Endothelial cell of umbilical vein (primary cell): Measurements from ENCODE around the gene RSRC1. TPM values are rescaled to one million over a fixed set of nuclear protein-coding genes. Genes with fewer than 3 reads are reported as not detected.

Source experiments
- BruUV-seq: library from RNA; stranded (reverse); fragments of 400-500 nt; replicated peaks from 2 replicates; lab custom pipeline; 2021; lab: Mats Ljungman, UMichigan
- CTCF ChIA-PET: fragments of 300-600, 350-600 bp; sonication (Branson Sonifier 250); formaldehyde crosslinking; loops from one replicate; lab custom pipeline; 2021; ENCODE audit warnings: antibody characterized with exemption, inconsistent platforms; lab: Charles Lee
- POLR2A ChIA-PET: fragments of 300-600, 350-600 bp; sonication (Branson Sonifier 250); formaldehyde crosslinking; loops from one replicate; lab custom pipeline; 2021; ENCODE audit warnings: antibody characterized with exemption, inconsistent platforms; lab: Charles Lee
- DNase-seq: peaks from one replicate; pipeline ENCODE4 v3.0.0-alpha.2; 2011; ENCODE audit warnings: low read depth, low spot score
- FAIRE-seq: peaks from 2 replicates; lab custom pipeline; 2011; peaks lifted over from hg19 to GRCh38; lab: Jason Lieb, UNC
- H2AFZ ChIP-seq: 2 replicates; pipeline ENCODE4 v1.6.0; 2012; ENCODE audit warnings: low read depth, low read length, control low read depth, inconsistent platforms
- H3K27ac ChIP-seq: 2 replicates; pipeline ENCODE4 v1.5.1; 2011; ENCODE audit warnings: low read depth, mild to moderate bottlenecking, control low read depth, low read length, moderate library complexity; ENCODE audit not compliant: insufficient read depth
- H3K27me3 ChIP-seq, 2 experiments: 2 replicates each; pipeline versions ENCODE4 v1.6.0 to v1.6.1; 2011; ENCODE audit warnings: low read length in 2 of 2, mixed read lengths in 1 of 2; ENCODE audit not compliant: control insufficient read depth in 2 of 2, insufficient read depth in 2 of 2
- H3K36me3 ChIP-seq, 2 experiments: 2 replicates in 1 of 2; 3 replicates in 1 of 2; pipeline ENCODE4 v1.5.1; 2011; ENCODE audit warnings: low read length in 2 of 2, mild to moderate bottlenecking in 1 of 2, moderate library complexity in 1 of 2; ENCODE audit not compliant: control insufficient read depth in 2 of 2, insufficient read depth in 2 of 2; ENCODE audit errors: extremely low read depth in 1 of 2
- H3K4me1 ChIP-seq: 3 replicates; pipeline ENCODE4 v1.5.1; 2011; ENCODE audit warnings: mild to moderate bottlenecking, low read length; ENCODE audit not compliant: control insufficient read depth, insufficient read depth; ENCODE audit errors: extremely low read depth
- H3K4me2 ChIP-seq: 2 replicates; pipeline ENCODE4 v1.6.1; 2011; ENCODE audit warnings: low read length, control low read depth, mixed read lengths; ENCODE audit not compliant: insufficient read depth
- H3K4me3 ChIP-seq, 3 experiments: fragments of 200-600 bp in 1 of 3; sonication (generic), shearing (Covaris generic) in 1 of 3; replicated peaks in 1 of 3; 2 replicates each; pipeline ENCODE4 v1.5.1; 2011 to 2016; ENCODE audit warnings: control low read depth in 3 of 3, low read length in 3 of 3, mild to moderate bottlenecking in 2 of 3, inconsistent platforms in 1 of 3, low read depth in 1 of 3, moderate library complexity in 1 of 3; ENCODE audit not compliant: insufficient read depth in 1 of 3
- H3K79me2 ChIP-seq: 2 replicates; pipeline ENCODE4 v1.6.0; 2012; ENCODE audit warnings: low read length, inconsistent platforms; ENCODE audit not compliant: control insufficient read depth, insufficient read depth
- H3K9ac ChIP-seq: replicated peaks from 2 replicates; pipeline ENCODE3; 2011; ENCODE audit warnings: low read length, control low read depth; ENCODE audit not compliant: insufficient read depth; ENCODE audit errors: extremely low read depth
- H3K9me1 ChIP-seq: replicated peaks from 3 replicates; pipeline ENCODE4 v1.6.0; 2011; ENCODE audit warnings: mild to moderate bottlenecking, low read length; ENCODE audit not compliant: control insufficient read depth, insufficient read depth; ENCODE audit errors: extremely low read depth
- H3K9me3 ChIP-seq: replicated peaks from 2 replicates; pipeline ENCODE4 v1.5.1; 2012; ENCODE audit warnings: low read length, inconsistent platforms; ENCODE audit not compliant: control insufficient read depth, insufficient read depth
- H4K20me1 ChIP-seq: replicated peaks from 2 replicates; pipeline ENCODE3; 2011; ENCODE audit warnings: mild to moderate bottlenecking, low read length; ENCODE audit not compliant: control insufficient read depth, insufficient read depth; ENCODE audit errors: extremely low read depth
- CTCF ChIP-seq, 2 donors: IDR thresholded peaks; 1 replicate in 1 of 2; 2 replicates in 1 of 2; pipeline ENCODE4 v1.5.1; 2011; ENCODE audit warnings: low read length in 2 of 2, mild to moderate bottlenecking in 2 of 2, moderate library complexity in 2 of 2, control low read depth in 1 of 2, inconsistent platforms in 1 of 2, low read depth in 1 of 2; ENCODE audit not compliant: insufficient read depth in 1 of 2; ENCODE audit errors: extremely low read depth in 1 of 2
- FOS ChIP-seq: IDR thresholded peaks from 2 replicates; pipeline ENCODE4 v1.6.1; 2011; ENCODE audit warnings: mild to moderate bottlenecking, low read length, moderate library complexity, borderline replicate concordance; ENCODE audit not compliant: insufficient read depth
- GATA2 ChIP-seq: IDR thresholded peaks from 2 replicates; pipeline ENCODE4 v1.7.0; 2011; ENCODE audit warnings: low read depth, mild to moderate bottlenecking, moderate library complexity, mixed read lengths, low read length; ENCODE audit not compliant: insufficient read length, insufficient read depth
- JUN ChIP-seq: IDR thresholded peaks from 2 replicates; pipeline ENCODE4 v1.6.1; 2011; ENCODE audit warnings: borderline replicate concordance, low read depth; ENCODE audit not compliant: insufficient read length, insufficient read depth
- MAX ChIP-seq: IDR thresholded peaks from 2 replicates; pipeline ENCODE4 v1.6.1; 2011; ENCODE audit not compliant: insufficient read depth, insufficient read length
- MYC ChIP-seq: IDR thresholded peaks from one replicate; pipeline ENCODE4 v1.6.1; 2011; ENCODE audit warnings: mild to moderate bottlenecking, low read depth, low read length
- POLR2AphosphoS5 ChIP-seq: IDR thresholded peaks from 2 replicates; pipeline ENCODE4 v1.6.1; 2012; ENCODE audit warnings: low read depth, mild to moderate bottlenecking, control low read depth, low read length, moderate library complexity; ENCODE audit not compliant: insufficient read depth
- dilution Hi-C: fragments of 300-500 bp; cut with MboI; formaldehyde crosslinking; loops from one replicate; pipeline ENCODE4 v1.15.0; 2019; ENCODE audit warnings: low sequenced_read_pairs; ENCODE audit not compliant: extremely low pct_ligation_motif_present
- intact Hi-C: fragments of 100-400 bp; cut with micrococcal nuclease; formaldehyde crosslinking; loops from one replicate; pipeline ENCODE4 v1.10.0; 2022
- polyA plus RNA-seq, 4 experiments: library from polyadenylated mRNA; depleted of rRNA in 3 of 4; stranded (reverse) in 3 of 4; unstranded in 1 of 4; fragments of >200 nt; gene quantifications; 2 replicates each; pipeline versions ENCODE4 v1.2.1 to v1.2.3, GENCODE V29; 2011 to 2012; ENCODE audit warnings: missing spikeins in 1 of 4
- total RNA-seq: library from RNA; stranded (reverse); gene quantifications from 2 replicates; pipeline ENCODE4 v1.2.3, GENCODE V29; 2021

RSRC1 gene
- total and polyA plus RNA-seq, 2 donors (not counting 3 experiments of a cell fraction or from before 2014, with no cell fraction given): 1.8 to 25.4 TPM

GRCh38 chr3:158072790-158073189 lies 37.1 kb upstream of the RSRC1 start:
- intact Hi-C loops: no loop called here
- Histone ChIP-seq H3K27ac (no peak overlapping the region), H3K27me3 (no peaks in the 10 kb centered on the region), H3K4me3 (no peak overlapping the region), H3K4me1 (no peaks in the 10 kb centered on the region), H3K9me1 (no peaks in the 10 kb centered on the region), H3K79me2 (no peaks in the 10 kb centered on the region), H4K20me1 (no peaks in the 10 kb centered on the region), H3K9me3 (no peaks in the 10 kb centered on the region), H2AFZ (no peak overlapping the region), H3K9ac (no peak overlapping the region), H3K36me3 (no peaks in the 10 kb centered on the region), H3K4me2 (no peak overlapping the region)
- TF ChIP-seq JUN (no peak), MYC (no peak), GATA2 (no peak), POLR2AphosphoS5 (no peak), FOS (no peak), CTCF (IDR thresholded peaks at IDR 0.05; ENCODE audit: extremely low read depth in 1 of 2, insufficient read depth in 1 of 2, low read depth in 1 of 2, low read length in 2 of 2) (no peak), MAX (no peak)
- no TSS peak for BruUV-seq
- dilution Hi-C loops: no loop called here
- FAIRE-seq: no peak
- CTCF ChIA-PET: no interaction called here
- DNase-seq: no peak
- POLR2A ChIA-PET: no interaction called here
